Transverse colon (tissue), 4 donors: Measurements from ENCODE around the gene LCN2. TPM values are rescaled to one million over a fixed set of nuclear protein-coding genes. Genes with fewer than 3 reads are reported as not detected.
"Not testable (repeated sequence)": the region's sequence is repeated elsewhere in the genome, so short reads cannot be mapped to it uniquely, and the experiment has no call there.

Experiments
- DNase-seq: peaks from one replicate; pipeline ENCODE4 v3.0.0-alpha.2; 2019
- H3K27ac ChIP-seq, 4 donors: fragments of 200-600 bp; sonication (generic); 2 replicates each; pipeline ENCODE4 v1.5.1; 2016 to 2018; ENCODE audit warnings: inconsistent platforms in 4 of 4
- H3K27me3 ChIP-seq: fragments of 200-600 bp; sonication (generic); 2 replicates; pipeline ENCODE4 v1.5.1; 2017; ENCODE audit warnings: inconsistent platforms
- H3K36me3 ChIP-seq, 4 donors: fragments of 200-600 bp; sonication (generic); 2 replicates each; pipeline ENCODE4 v1.5.1; 2017 to 2019; ENCODE audit warnings: inconsistent platforms in 4 of 4
- H3K4me1 ChIP-seq, 4 donors: fragments of 200-600 bp; sonication (generic); 2 replicates each; pipeline ENCODE4 v1.5.1; 2017 to 2020; ENCODE audit warnings: inconsistent platforms in 4 of 4
- H3K4me3 ChIP-seq, 4 donors: fragments of 200-600 bp; sonication (generic); 1 replicate in 1 of 4; 2 replicates in 3 of 4; pipeline versions ENCODE4 v1.5.1 to v1.6.1; 2017 to 2019; ENCODE audit warnings: inconsistent platforms in 4 of 4
- H3K9me3 ChIP-seq, 2 donors: fragments of 200-600 bp; sonication (generic); 2 replicates each; pipeline ENCODE4 v1.5.1; 2017 to 2019; ENCODE audit warnings: inconsistent platforms in 2 of 2
- CTCF ChIP-seq, 5 experiments: fragments of 200-600 bp in 3 of 5; fragments of 450-650 bp in 2 of 5; sonication (generic) in 3 of 5; IDR thresholded peaks; 1 replicate in 2 of 5; 2 replicates in 3 of 5; pipeline ENCODE4 v1.5.1; 2016 to 2017; ENCODE audit warnings: antibody characterized with exemption in 5 of 5, inconsistent platforms in 3 of 5, mild to moderate bottlenecking in 2 of 5, moderate library complexity in 1 of 5
- EP300 ChIP-seq: sonication (generic); formaldehyde crosslinking; IDR thresholded peaks from one replicate; pipeline ENCODE4 v1.6.1; 2017; ENCODE audit warnings: antibody characterized with exemption, low read depth
- POLR2A ChIP-seq: fragments of 450-650 bp; IDR thresholded peaks from one replicate; pipeline ENCODE4 v1.6.1; 2016; ENCODE audit warnings: antibody characterized with exemption, mild to moderate bottlenecking, moderate library complexity
- POLR2AphosphoS5 ChIP-seq, 3 donors: sonication (generic); formaldehyde crosslinking; IDR thresholded peaks; one replicate each; pipeline ENCODE4 v1.6.1; 2016; ENCODE audit warnings: antibody characterized with exemption in 3 of 3
- WGBS, 2 donors: methylation state at CpG; one replicate each; pipeline ENCODE4 v1.1.5; 2018; ENCODE audit warnings: low coverage in 1 of 2; 5-methylcytosine and 5-hydroxymethylcytosine counted together
- in situ Hi-C, 4 donors: fragments of 200-750 bp; cut with MboI; loops; one replicate each; pipeline versions ENCODE4 v1.15.0 to v1.15.1; 2017; ENCODE audit warnings: low sequenced_read_pairs in 3 of 4, low pct_ligation_motif_present in 1 of 4, low pct_unique_long_range_greater_than_20kb in 1 of 4
- intact Hi-C: fragments of 100-400 bp; cut with DNase I; formaldehyde crosslinking; loops from one replicate; pipeline ENCODE4 v1.15.1; 2023; ENCODE audit warnings: low total_unique reads
- total RNA-seq, 4 donors: library from RNA; depleted of rRNA; stranded (reverse); fragments of >200 nt; gene quantifications; one replicate each; pipeline ENCODE4 v1.1.0, GENCODE V29; 2016

The LCN2 gene
- total RNA-seq, 4 donors from 2014 or later: 8.6 to 115 (median 37.3) TPM

DNA sequence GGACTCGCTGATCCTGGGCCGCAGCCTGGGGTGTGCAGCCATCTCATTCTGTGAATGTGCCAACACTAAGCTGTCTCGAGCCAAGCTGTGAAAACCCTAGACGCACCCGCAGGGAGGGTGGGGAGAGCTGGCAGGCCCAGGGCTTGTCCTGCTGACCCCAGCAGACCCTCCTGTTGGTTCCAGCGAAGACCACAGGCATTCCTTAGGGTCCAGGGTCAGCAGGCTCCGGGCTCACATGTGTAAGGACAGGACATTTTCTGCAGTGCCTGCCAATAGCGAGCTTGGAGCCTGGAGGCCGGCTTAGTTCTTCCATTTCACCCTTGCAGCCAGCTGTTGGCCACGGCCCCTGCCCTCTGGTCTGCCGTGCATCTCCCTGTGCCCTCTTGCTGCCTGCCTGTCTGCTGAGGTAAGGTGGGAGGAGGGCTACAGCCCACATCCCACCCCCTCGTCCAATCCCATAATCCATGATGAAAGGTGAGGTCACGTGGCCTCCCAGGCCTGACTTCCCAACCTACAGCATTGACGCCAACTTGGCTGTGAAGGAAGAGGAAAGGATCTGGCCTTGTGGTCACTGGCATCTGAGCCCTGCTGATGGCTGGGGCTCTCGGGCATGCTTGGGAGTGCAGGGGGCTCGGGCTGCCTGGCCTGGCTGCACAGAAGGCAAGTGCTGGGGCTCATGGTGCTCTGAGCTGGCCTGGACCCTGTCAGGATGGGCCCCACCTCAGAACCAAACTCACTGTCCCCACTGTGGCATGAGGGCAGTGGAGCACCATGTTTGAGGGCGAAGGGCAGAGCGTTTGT lies 41.6 kb upstream of the LCN2 start:
- H3K4me3 ChIP-seq: no peak overlapping the region
- intact Hi-C loops: no loop called here
- WGBS, 2 donors: 81% methylated on average over 16 of the region's 18 CpGs; no CpG with 5 or more reads in 1 of the 2 donors
- H3K27me3 ChIP-seq: no peaks in the 10 kb centered on the region
- no peaks in the 10 kb centered on the region for H3K9me3 ChIP-seq
- peak in 1 of 3 donors; percentile 28 for TF ChIP-seq POLR2AphosphoS5 (IDR thresholded peaks at IDR 0.05)
- TF ChIP-seq CTCF (IDR thresholded peaks at IDR 0.05): no peak
- H3K4me1 ChIP-seq: peaks cover 14 to 49% (median 29%) of the 10 kb centered on the region in 4 donors
- H3K27ac ChIP-seq: peak overlapping the region; percentile 92 to 96 (median 94)
- no peak for DNase-seq
- in situ Hi-C loops: loop anchor here in 1 of 4 donors (25.0 kb wide), 1 partner anchor 145 kb away; no protein-coding TSS in a partner anchor
- H3K36me3 ChIP-seq: peaks cover 0 to 30% (median 16%) of the 10 kb centered on the region in 4 donors

GRCh38 chr9:128108269-128109049 lies 40.8 kb upstream of the LCN2 start:
- in situ Hi-C loops: loop anchor here in 1 of 4 donors (25.0 kb wide), 1 partner anchor 146 kb away; no protein-coding TSS in a partner anchor
- H3K4me3 ChIP-seq: no peak overlapping the region

DNA sequence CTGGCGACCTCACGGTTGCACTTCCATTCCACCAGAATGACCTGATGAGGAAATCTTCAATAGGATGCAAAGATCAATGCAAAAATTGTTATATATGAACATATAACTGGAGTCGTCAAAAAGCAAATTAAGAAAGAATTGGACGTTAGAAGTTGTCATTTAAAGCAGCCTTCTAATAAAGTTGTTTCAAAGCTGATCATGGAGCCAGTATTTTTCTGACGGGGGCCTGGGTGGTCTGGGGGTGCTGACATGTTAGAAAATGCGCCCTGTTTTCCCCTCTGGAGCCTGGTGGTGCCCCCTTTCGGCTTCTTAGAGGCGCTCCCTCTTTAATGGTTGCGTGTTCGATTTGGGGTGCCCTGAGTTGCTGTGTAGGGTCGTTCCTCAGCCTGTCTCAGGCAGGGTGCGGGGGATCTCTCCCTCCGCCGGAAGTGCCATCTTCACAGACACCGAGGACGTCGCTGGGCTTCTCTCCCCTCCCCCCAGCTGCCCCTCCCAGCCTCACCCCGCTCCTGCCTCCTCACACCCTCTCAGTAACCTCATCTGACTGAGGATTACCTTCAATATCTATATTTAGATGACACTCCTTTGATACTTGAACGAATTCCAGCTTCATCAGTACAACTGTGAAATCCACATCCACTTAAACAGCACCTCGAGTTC lies 40.1 kb upstream of the LCN2 start:
- Histone ChIP-seq H3K27me3 (no peaks in the 10 kb centered on the region), H3K4me3 (peak overlapping the region in 2 of 4 donors; percentile 0 to 19), H3K4me1 (peaks cover 9 to 45% (median 19%) of the 10 kb centered on the region in 4 donors), H3K36me3 (peaks cover 0 to 22% (median 14%) of the 10 kb centered on the region in 4 donors), H3K9me3 (no peaks in the 10 kb centered on the region), H3K27ac (peak overlapping the region; percentile 92 to 96 (median 94))
- intact Hi-C loops: no loop called here
- WGBS, 2 donors: 37 to 57% methylated on average over 13 to 20 of the region's 20 CpGs
- TF ChIP-seq CTCF (IDR thresholded peaks at IDR 0.05): no peak
- TF ChIP-seq EP300: no peak
- TF ChIP-seq POLR2AphosphoS5 (IDR thresholded peaks at IDR 0.05): no peak
- TF ChIP-seq POLR2A: no peak
- peak; percentile 52 for DNase-seq
- in situ Hi-C loops: loop anchor here in 1 of 4 donors (25.0 kb wide), 1 partner anchor 147 kb away; no protein-coding TSS in a partner anchor

More at GRCh38 chr9:128108269-128109049, 40.8 kb upstream of the LCN2 start:
- no peak for TF ChIP-seq CTCF (IDR thresholded peaks at IDR 0.05)
- H3K36me3 ChIP-seq: peaks cover 0 to 22% (median 14%) of the 10 kb centered on the region in 4 donors
- peaks cover 14 to 51% (median 26%) of the 10 kb centered on the region in 4 donors for H3K4me1 ChIP-seq
- WGBS, 2 donors: 70 to 82% methylated on average over 3 to 15 of the region's 15 CpGs
- intact Hi-C loops: no loop called here
- H3K27ac ChIP-seq: peak overlapping the region; percentile 92 to 96 (median 94)
- DNase-seq: no peak
- no peaks in the 10 kb centered on the region for H3K9me3 ChIP-seq
- no peaks in the 10 kb centered on the region for H3K27me3 ChIP-seq

DNA sequence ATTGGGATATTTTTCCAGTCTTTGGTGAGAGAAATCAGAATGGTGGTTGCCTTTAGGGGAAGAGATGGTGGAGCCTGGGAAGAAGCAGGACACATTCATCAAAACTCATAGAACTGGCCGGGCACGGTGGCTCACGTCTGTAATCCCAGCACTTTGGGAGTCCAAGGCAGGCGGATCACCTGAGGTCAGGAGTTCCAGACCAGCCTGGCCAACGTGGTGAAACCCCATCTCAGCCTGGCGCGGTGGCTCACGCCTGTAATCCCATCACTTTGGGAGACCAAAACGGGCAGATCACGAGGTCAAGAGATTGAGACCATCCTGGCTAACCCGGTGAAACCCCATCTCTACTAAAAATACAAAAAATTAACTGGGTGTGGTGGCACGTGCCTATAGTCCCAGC lies 37.5 kb upstream of the LCN2 start:
- not testable (repeated sequence) for H3K9me3 ChIP-seq, H3K27me3 ChIP-seq
- DNase-seq: peak; percentile 7
- WGBS, 2 donors: 73 to 77% methylated on average over 6 to 12 of the region's 12 CpGs
- intact Hi-C loops: loop anchor here (10.0 kb wide), 1 partner anchor 77 kb away; no protein-coding TSS in a partner anchor
- in situ Hi-C loops: loop anchor here in 1 of 4 donors (25.0 kb wide), 1 partner anchor 149 kb away; no protein-coding TSS in a partner anchor
- Histone ChIP-seq H3K27ac (peak overlapping the region; percentile 92 to 96 (median 94)), H3K4me3 (peak overlapping the region in 2 of 4 donors; percentile 10 to 52), H3K4me1 (peaks cover 8 to 52% (median 27%) of the 10 kb centered on the region in 4 donors), H3K36me3 (peaks cover 0 to 12% (median 8%) of the 10 kb centered on the region in 4 donors)
